HG03280 (cell line): Measurements from ENCODE around the gene C16orf96.

Source experiments
- ATAC-seq: cut with Tn5 transposase; IDR thresholded peaks from one replicate; pipeline ENCODE4 v1.9.1; 2021; ENCODE audit warnings: mild to moderate bottlenecking, moderate library complexity; ENCODE audit not compliant: unreplicated experiment

The C16orf96 gene

DNA sequence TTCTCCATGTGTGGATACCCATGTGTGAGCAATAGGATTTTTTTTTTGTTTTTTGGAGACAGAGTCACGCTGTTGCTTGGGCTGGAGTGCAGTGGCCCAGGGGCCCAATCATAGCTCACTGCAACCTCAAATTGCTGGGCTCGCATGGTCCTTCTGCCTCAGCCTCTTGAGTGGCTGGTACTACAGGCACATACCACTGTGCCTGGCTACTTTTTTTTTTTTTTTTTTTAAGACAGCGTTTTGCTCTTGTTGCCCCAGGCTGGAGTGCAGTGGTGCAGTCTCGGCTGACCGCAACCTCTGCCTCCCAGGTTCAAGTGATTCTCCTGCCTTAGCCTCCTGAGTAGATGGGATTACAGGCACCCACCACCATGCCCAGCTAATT lies 85.2 kb downstream of the C16orf96 start:
- no peak for ATAC-seq

DNA sequence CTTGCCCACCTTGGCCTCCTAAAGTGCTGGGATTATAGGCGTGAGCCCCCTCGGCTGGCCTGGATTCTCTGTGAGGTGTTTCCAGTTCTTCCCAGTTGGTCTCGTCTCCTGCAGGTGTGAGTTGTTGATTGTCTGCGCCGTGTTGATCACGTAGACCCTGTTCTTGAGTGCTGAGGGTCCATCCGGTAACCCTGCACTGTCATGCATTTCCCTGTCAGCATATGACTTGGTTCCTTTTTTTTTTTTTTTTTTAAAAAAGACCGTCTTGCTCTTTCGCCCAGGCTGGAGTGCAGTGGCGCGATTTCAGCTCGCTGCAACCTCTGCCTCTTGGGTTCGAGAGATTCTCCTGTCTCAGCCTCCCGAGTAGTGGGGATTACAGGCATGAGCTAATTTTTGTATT lies 85.8 kb downstream of the C16orf96 start:
- no peak for ATAC-seq

DNA sequence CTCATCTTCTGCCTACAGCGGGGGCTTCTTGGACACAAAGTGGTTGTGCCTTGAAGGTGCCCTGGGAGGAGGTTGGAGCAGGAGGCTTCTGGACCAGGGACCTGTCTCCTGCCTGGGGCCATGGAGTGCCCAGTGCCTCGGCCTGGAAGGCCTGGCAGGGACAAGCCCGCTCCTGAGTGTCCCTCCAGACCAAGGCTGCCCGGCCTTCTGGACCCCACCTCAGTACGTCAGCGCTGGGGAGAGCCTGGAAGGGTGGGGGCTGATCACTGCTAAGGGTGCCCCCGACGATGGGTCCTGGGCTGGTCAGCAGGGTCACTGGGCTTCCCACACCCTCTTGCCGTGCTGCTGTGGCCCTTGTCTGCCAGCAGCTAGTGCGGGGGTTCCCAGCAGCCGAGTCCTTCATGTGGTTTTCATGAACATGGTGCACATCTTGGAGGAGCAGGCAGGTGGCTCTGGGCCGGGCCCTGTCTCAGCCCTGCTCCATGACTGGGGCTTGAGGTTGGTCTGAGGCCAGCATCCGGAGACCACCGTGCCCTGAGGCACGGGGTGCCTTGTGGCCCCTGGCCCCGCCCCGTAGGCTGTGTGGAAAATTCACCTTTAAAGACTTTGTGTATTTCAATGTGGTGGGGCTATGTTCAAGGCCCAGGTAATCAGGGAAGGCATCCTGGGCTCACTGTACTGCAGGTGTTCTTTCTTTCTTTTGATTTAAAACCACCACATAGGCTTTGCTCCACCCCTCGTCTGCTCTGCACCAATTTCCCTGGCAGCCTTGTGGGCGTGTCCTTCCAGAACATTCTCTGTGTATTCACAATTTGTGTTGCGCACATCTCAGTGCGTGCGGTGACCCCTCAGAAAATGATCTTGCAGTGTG lies 90.9 kb downstream of the C16orf96 start:
- ATAC-seq, result no peak

DNA sequence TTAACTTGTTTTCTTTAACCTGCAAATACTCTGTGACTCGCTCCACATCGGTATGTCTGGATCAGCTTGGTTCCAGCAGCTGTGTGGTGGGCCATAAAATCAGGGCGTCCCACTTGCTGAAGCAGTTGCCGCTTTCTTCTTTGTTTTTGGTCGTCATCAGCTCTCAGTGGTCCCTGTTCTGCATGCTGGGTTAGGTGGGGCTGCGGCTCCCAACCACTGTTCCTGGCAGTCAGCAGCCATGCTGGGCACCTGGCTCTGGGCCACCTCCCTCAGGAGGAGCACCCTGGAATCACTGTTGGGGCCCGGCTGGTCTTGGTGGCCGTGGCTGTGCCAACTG lies 91.5 kb downstream of the C16orf96 start:
- ATAC-seq, result no peak

DNA sequence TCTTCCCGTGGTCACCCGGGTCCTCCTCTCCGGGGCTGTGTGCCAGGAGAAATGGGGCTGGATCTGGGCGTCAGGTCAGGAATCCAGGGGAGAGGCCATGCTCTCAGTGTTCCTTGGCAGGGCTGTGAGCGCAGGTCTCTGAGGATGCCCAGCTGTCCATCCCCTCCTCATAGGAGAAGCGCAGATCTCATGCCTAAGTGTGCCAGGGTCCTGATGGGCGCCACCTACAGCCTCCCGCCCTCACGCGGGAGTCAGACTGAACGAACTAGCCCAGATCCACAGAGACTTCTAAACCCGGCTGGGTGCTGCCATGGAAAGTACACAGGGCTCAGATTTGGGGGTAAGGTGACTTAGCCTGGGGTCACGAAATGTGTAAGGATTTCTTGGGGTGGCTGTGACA lies 92.8 kb downstream of the C16orf96 start:
- ATAC-seq, result no peak

DNA sequence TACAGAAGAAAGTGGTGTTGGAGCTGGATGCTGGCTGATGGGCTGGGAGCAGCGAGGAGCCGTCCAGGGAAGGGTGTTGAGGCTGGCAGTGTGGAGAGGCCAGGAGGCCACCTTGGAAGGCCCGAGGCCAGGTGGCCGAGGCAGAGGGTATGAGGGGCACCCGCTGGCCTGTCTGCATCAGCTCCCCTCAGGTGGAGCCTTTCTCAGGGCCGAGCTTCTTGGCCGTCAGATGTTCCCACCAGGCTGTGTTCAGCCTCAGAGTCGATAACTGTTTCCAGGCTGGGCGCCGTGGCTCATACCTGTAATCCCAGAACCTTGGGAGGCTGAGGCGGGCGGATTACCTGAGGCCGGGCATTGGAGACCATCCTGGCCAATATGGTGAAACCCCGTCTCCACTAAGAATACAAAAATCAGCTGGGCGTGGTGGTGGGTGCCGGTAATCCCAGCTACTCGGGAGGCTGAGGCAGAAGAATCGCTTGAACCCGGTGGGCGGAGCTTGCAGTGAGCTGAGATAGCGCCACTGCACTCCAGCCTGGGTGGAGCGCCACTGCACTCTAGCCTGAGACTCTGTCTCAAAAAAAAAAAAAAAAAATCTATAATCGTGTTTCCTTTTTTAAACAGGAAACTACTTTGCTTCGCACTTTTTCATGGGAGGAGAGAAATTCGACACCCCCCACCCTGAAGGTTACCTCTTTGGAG lies 93.8 kb downstream of the C16orf96 start:
- ATAC-seq, result no peak
